ENCODE measurements around the gene PIP4P1.

DNA sequence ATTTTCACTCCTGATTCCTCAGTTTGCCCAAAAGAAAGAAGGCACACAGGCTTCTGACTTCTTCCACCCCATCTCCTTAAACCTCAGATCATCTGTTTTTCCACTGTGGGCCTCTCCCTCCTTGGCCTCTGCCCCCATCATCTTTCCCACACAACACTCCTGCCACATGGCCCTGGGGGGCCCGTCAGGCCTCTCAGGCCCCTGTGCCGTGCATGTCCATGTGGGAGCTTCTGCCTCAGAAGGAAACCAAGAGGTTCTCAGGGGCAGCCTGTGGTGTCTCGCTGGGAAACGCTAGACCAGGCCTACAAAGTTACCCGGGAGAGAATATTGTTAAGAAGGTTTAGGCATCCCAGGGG, 33.2 kb downstream of the PIP4P1 start:
- TF ChIP-seq CTCF (conservative IDR thresholded peaks at IDR 0.05 in 1 of 2, IDR thresholded peaks at IDR 0.05 in 1 of 2; ENCODE audit: extremely low read depth in 1 of 2, insufficient read depth in 1 of 2, low read depth in 1 of 2, low read length in 2 of 2) = no peak
- no peak for TF ChIP-seq EZH2 (IDR thresholded peaks at IDR 0.05; ENCODE audit: borderline replicate concordance, low read length)

Data from mammary epithelial cell (primary cell).